ENCODE results near the gene CIPC.

GRCh38 chr14:77103951-77104350, 5.9 kb downstream of the CIPC start:
- TF ChIP-seq, protein P1, sequence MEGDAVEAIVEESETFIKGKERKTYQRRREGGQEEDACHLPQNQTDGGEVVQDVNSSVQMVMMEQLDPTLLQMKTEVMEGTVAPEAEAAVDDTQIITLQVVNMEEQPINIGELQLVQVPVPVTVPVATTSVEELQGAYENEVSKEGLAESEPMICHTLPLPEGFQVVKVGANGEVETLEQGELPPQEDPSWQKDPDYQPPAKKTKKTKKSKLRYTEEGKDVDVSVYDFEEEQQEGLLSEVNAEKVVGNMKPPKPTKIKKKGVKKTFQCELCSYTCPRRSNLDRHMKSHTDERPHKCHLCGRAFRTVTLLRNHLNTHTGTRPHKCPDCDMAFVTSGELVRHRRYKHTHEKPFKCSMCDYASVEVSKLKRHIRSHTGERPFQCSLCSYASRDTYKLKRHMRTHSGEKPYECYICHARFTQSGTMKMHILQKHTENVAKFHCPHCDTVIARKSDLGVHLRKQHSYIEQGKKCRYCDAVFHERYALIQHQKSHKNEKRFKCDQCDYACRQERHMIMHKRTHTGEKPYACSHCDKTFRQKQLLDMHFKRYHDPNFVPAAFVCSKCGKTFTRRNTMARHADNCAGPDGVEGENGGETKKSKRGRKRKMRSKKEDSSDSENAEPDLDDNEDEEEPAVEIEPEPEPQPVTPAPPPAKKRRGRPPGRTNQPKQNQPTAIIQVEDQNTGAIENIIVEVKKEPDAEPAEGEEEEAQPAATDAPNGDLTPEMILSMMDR (conservative IDR thresholded peaks at IDR 0.05; ENCODE audit: low read length), result no peak
- TF ChIP-seq EZH2phosphoT487 (IDR thresholded peaks at IDR 0.05; ENCODE audit: borderline replicate concordance, low read depth, low read length), result no peak
